Activated CD4-positive, alpha-beta T cell treated with anti-CD3 and anti-CD28 coated beads, Interleukin-2, amount 50 U/mL, for 48 hours (primary cell): Measurements from ENCODE around the gene C1orf198.

ENCODE experiments used
- DNase-seq, 2 experiments: peaks; one replicate each; pipeline ENCODE4 v3.0.0-alpha.2; 2020

The C1orf198 gene

DNA sequence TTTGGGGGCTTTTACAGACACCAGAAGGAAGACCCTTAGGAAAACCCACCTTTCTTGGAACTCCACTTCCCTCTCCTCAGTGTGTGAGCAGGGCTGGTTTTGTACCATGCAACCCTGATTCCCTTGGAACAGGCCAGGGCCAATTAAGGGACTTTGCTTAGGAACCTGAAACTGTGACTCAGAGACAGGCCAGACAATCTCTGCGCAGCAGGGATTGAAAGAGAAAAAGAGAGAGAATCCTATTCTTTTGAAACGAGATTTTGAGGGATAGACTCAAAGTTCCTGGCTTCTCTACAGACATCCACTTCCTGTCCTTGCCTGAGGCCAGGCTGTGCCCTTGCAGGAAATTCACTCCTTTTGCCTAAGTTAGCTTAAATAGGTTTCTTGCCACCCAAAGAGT is 23.1 kb upstream of the C1orf198 start:
- no peak for DNase-seq

GRCh38 chr1:230884646-230885045 is 16.3 kb upstream of the C1orf198 start:
- no peak for DNase-seq

- no peak for DNase-seq
Observed at GRCh38 chr1:230883967-230884366, 15.6 kb upstream of the C1orf198 start.

- DNase-seq = no peak
Observed at GRCh38 chr1:230879778-230880177, 11.5 kb upstream of the C1orf198 start.

GRCh38 chr1:230878591-230878990 is 10.3 kb upstream of the C1orf198 start:
- DNase-seq = no peak

- no peak for DNase-seq
Observed at GRCh38 chr1:230877924-230878590, 9.7 kb upstream of the C1orf198 start.

DNA sequence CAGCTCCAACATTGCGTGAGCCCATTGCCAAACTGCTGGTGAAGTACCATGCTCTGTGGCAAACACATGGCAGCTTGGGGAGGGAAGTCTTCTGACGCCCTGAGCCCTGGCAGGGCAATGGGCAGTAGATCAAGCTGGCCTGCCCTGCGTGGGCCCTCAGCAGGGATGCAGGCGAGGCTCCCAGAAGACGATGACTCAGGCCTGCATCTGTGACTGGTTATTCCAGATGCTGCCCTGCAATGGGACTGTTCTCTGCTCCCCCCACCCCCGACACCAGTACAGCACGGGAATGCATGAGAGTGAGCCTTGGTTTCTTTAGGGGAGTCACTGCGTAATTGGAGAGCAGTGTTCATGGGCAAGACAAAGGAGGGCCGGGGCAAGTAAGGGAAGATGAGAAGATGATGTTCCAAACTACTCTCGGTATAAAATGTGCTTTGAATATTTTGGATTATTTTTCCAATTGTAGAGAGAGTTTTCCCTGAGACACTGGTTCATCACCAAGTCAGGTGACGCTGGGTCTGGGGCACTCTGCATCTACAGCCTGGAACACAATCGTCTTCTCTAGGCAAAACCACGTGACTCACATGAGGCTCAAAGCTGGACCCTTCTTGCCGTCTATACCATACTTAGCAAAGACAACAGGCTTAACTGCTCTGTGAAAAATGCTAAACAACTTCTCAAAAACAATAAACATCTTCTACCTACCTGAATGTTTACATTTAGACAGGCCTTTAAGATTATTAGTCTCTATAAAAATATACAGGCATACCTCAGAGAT is 9.0 kb upstream of the C1orf198 start:
- no peak for DNase-seq

DNA sequence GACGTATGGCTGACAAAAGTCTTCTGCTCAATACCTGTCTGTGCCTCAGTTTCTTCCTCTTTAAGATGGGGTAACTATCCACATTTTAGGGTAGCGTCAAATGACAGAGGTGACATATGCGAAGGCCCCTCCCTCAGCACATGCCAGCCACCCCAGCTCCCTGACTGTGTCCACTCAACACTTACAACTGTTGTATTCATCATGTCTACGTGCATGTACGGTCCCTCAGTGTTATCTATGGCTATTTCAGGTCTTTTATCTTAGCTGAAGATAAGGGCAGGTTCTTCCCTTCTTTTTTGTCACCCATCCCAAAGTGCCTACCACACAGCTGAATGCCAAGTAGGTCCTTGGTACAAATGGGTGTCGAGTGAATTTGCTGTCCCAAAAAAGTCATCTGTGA is 8.3 kb upstream of the C1orf198 start:
- DNase-seq = no peak

DNA sequence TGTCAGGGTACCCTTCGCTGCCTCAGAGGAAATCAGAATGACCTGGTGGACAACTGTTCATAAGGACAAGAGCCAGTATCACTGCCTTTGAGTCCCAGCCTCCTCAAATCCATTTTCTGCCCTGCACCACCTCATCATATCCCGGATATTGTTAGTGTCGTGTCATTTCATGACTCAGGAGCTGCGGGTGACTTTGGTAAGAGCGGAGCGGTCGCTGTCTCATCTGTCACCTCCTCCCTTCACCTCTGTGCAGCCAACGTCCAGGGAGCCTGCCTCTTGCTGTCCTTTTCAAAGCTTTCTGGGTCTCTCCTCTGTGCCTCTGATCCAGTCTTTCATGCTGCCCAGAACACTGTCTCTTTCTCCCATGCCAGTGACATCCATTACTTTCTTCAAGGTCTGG is 7.0 kb upstream of the C1orf198 start:
- no peak for DNase-seq

DNA sequence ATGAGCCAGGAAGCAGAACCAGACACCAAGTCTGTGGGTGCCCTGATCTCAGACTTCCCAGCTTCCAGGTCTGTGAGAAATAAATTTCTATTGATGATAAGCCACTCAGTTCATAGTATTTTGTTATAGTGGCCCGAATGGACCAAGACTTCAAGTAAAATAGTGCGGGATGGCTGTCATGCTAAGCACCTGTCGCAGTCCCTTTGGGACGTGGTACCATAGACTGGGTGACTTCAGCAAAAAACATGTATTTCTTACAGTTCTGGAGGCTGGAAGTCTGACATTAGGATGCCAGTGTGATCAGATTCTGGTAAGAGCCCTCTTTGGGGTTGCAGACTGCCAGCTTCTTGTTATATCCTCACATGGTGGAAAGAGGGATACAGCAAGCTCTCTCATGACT is 2.6 kb upstream of the C1orf198 start:
- no peak for DNase-seq

DNA sequence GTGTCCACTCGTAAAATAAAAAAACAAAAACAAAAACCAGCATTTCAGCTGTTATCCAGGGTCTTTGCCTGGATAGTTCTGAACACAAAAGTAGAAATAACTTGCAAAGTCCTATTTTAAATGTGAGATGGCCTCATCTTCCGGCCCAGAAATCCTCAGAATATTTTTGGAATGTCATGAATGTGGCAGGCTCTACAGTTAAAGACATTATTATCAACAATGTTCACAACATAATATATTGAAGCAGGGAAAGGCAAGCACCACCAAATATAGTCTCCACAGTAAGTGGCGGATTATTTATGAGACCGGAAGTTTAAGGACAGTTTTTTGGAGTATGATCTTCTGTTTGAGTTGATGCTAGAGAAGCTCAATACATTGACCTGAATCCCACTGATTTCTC is 1.2 kb upstream of the C1orf198 start:
- DNase-seq = no peak

GRCh38 chr1:230868736-230869385 is 540 bp upstream of the C1orf198 start:
- peak; percentile 29 to 45 for DNase-seq

GRCh38 chr1:230867101-230867902 is 1.0 kb downstream of the C1orf198 start:
- no peak for DNase-seq

DNA sequence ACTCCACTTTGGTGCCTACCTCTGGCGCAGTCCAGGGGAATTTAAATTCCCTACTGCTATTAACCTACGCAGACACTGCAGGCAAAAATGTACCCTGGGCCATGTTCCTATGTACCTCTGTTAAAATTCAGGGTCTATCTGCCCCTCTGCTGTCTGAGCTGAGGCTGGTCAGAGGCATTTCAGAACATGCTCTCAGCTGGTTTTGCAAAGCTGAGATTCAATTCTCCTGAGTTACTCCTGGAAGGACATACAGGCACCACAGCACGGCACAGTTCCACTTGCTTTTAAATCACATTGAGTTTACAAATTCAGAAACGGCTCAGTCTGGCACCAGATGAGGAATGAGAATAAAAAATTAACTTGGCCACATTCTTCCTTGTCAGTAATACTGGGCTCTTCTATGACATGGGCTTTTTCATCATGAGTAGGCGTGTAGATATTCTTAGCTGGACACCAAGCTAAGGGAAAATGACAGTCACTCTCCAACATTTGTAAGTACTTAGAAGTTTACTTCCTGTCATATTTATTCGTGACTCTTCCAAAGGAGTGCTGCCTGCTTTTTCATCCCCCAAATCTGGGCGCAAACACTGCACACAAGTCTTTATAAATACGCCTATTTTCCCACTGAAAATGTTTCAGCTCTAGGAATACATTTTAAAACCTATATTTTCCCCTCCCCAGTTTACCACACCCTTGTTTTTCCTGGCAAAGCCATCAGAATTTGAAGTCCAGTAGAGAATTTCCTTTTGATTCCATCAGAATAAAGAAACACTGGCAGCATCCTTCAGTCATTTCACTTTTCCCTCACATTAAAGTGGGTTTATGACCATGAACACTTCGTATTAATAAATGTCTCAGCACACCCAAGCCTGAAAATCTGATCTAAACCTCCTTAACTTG is 1.9 kb downstream of the C1orf198 start:
- no peak for DNase-seq

GRCh38 chr1:230865062-230865817 is 3.1 kb downstream of the C1orf198 start:
- no peak for DNase-seq

GRCh38 chr1:230864441-230864840 is 3.9 kb downstream of the C1orf198 start:
- no peak for DNase-seq

- DNase-seq = no peak
Observed at GRCh38 chr1:230863449-230863848, 4.9 kb downstream of the C1orf198 start.

GRCh38 chr1:230861970-230862595 is 6.2 kb downstream of the C1orf198 start:
- no peak for DNase-seq

- no peak for DNase-seq
Observed at GRCh38 chr1:230861489-230861888, 6.8 kb downstream of the C1orf198 start.

DNA sequence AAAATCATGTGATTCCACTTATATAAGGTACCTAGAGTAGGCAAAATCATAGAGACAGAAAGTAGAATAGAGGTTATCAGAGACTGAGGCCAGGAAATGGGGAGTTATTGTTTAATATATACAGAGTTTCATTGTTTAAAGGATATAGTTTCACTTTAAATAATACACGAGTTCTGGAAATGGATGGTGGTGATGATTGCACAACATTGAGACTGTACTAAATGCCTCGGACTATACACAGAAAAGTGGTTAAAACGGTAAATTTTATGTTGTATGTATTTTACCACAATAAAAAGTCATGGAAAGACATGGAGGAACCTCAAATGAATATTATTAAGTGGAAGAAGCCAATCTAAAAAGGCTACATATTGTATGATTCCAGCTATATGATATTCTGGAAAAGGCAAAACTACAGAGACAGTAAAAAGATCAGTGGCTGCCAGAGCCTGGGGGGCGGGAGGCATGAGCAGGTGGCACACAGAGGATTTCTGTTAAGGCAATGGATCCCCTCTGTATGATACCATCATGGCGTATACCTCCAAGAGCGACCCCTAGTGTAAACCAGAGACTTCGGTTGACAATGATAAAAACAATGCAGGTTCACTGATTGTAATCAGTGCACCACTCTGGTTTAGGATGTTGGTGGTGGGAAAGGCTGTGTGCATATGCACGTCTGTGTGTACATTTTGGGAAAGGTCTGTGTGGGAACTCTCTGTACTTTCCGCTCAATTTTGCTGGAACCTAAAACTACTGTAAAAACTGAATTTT is 7.5 kb downstream of the C1orf198 start:
- no peak for DNase-seq
